ENCODE results near the gene IFITM10.

IFITM10 gene

GRCh38 chr11:1740786-1741530 lies 9.4 kb downstream of the IFITM10 start:
- DNase-seq (ENCODE audit: low read depth in 2 of 2) = no peak

- DNase-seq (ENCODE audit: low read depth in 2 of 2) = no peak
Observed at GRCh38 chr11:1739576-1739975, 10.8 kb downstream of the IFITM10 start.

DNA sequence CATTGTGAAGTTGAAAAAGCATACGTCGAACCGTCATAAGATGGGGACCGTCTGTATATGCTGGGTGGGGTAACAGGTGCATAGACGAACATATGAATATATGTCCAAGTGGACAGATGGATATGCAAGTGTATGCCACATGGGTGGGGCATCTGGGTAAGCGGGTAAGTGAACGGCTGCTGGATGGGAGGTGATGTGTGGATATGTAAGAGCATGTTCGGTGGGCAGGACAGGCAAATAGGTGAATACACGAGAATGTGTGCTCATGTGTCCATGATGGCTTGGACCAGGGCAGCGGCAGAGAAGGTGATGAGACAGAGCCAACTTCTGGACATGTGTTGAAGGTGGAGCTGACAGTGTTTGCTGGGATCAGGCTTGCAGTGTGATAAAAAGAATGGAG lies 12.0 kb downstream of the IFITM10 start:
- DNase-seq (ENCODE audit: low read depth in 2 of 2) = no peak

- no peak for DNase-seq (ENCODE audit: low read depth in 2 of 2)
Observed at GRCh38 chr11:1737080-1737757, 13.2 kb downstream of the IFITM10 start.

- DNase-seq (ENCODE audit: low read depth in 2 of 2) = no peak
Observed at GRCh38 chr11:1736447-1736992, 13.9 kb downstream of the IFITM10 start.

DNA sequence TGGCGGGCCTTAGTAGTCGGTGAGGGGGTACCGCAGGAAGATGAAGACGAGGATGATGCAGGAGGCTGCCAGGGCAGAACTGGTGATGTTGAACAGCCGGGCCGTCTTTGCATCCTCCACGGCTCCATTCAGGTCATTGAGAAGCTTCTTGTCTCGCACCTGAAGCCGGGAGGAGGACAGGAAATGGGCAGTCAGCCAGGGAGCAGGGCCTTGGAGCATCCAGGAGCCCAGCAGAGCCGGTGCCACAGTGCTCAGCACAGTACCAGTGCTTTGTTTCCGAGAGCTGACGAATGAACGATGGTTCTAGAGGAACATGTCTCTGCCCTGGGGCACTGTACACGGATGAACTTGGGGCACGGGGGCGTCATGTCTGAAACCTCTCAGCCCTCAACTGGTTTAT lies 15.1 kb downstream of the IFITM10 start:
- DNase-seq (ENCODE audit: low read depth in 2 of 2) = no peak

- DNase-seq (ENCODE audit: low read depth in 2 of 2) = no peak
Observed at GRCh38 chr11:1734641-1735081, 15.7 kb downstream of the IFITM10 start.

GRCh38 chr11:1733716-1734640 lies 16.4 kb downstream of the IFITM10 start:
- no peak for DNase-seq (ENCODE audit: low read depth in 2 of 2)

DNA sequence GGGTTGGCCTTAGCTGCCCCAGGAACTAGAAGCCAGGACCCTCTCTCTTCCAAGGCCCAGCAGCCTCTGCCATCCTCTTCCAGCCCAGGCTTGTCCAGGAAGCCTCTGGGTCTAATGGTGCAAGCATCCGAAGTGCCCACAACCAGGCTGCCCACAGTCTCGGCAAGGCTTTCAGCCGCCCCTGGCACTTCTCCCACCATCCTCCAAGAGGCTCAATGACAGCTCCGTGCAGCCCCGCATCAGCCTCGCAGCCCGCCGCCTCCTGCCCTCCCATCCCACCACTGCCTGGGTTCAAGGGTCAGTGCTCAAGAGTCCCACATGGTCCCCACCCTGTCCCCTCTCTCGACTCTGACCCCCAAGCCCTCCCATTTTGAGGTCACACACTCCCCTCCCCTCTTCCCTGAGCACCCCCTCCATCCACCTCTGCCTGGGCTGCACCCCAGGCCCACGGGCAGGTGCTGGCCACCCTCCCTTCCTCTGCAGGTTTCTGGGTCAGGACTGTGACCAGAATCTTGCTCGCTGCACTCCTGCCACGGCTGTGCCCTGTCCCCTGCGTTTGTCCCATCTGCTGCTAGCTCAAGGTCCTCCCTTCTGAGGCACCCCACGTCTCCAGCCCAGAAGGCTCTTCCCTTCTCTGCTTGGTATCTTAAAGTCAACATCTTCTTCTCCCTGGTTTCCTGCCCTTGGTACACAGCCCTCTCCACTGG lies 17.2 kb downstream of the IFITM10 start:
- no peak for DNase-seq (ENCODE audit: low read depth in 2 of 2)

- DNase-seq (ENCODE audit: low read depth in 2 of 2) = no peak
Observed at GRCh38 chr11:1732418-1733008, 17.9 kb downstream of the IFITM10 start.

DNA sequence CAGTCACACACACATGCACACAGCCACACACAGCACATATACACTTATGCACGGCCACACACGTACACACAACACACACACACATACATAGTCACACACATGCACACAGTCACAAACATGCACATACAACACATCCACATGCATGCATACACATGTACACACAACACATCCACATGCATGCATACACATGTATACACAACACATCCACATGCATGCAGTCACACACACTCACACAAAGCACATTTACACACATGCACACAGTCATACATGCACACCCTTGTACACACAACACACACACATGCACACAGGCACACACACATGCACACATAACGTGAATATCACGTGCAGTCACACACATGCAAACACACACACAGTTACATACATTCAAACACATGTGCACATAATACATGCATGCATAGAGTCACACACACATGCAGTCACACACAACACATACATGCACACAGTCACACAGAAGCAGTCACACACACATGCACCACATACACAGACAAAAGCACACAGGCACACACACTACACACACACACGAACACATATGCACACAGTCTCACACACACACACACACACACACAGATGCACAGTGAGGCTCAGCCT lies 18.8 kb downstream of the IFITM10 start:
- no peak for DNase-seq (ENCODE audit: low read depth in 2 of 2)

GRCh38 chr11:1730059-1730629 lies 20.3 kb downstream of the IFITM10 start:
- no peak for DNase-seq (ENCODE audit: low read depth in 2 of 2)

GRCh38 chr11:1729692-1730011 lies 20.7 kb downstream of the IFITM10 start:
- DNase-seq (ENCODE audit: low read depth in 2 of 2) = no peak

DNA sequence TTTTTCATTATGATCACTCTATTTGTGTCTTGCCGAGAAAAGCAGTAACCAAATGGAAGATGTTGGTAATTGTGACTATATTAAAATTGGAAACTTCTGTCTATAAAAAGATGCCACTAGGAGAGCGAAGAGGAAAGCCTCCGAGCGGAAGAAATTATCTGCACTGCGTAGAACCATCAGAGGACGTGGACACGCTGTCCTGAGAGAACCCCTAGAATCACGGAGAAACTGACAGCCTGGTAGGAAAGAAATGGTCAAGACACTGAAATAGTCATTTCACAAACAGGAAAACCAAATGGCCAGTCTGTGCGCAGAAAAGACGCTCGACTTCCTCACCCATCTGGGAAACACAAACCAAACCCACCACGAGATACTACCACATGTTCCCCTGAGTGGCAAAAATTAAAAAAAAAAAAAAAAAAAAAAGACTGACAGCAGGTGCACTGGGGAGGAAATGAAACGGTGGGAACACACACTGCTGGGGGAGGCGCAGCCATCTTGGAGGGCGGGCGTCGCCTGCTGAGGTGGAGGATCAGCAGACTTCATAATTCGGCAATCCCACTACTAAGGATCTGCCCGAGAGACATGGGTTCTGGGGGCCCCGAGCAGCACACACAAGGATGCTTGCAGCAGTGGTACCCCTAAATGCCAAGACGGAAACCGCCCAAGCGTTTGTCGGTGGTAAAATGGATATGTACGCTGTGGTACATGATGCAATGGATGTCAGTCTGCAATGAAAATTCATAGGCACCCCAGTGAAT lies 21.3 kb downstream of the IFITM10 start:
- no peak for DNase-seq (ENCODE audit: low read depth in 2 of 2)

DNA sequence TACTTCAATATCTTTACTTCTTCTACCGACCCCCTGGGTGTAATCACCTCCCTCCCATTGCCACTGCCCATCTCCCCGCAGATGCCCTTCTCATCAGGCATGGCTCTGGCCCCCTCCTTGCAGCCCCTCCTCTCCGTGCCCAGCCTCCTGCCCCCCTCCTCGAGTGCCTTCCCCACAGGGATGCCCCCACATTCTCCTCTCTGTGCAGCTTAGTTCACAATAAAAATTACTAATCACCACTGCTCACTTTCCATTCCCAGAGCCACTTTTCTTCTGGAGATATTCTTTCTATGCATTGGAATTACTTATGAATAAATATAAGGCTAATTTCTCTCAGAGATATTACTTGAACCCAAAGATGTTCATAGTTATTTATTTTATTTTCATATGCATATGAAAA lies 22.1 kb downstream of the IFITM10 start:
- no peak for DNase-seq (ENCODE audit: low read depth in 2 of 2)

- no peak for DNase-seq (ENCODE audit: low read depth in 2 of 2)
Observed at GRCh38 chr11:1727861-1728260, 22.5 kb downstream of the IFITM10 start.

GRCh38 chr11:1727096-1727690 lies 23.2 kb downstream of the IFITM10 start:
- no peak for DNase-seq (ENCODE audit: low read depth in 2 of 2)

DNA sequence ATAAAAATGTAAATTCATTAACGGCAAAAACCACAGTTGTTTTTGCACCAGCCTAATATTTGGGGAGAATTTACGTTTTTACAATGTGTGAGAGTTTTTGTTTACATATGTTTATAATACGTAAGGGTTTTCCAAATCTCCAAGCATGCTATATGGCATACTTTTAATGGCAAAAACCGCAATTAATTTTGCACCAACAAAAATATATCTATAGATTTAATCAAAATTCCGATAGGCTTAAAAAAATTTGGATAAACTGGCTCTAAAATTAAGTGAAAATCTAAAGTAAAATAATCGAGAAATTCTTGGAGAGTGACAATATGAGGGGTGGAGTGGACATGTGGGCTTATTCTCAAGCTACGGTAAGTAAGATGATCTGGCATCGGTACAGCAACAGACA lies 30.6 kb downstream of the IFITM10 start:
- DNase-seq (ENCODE audit: low read depth in 2 of 2) = no peak

DNA sequence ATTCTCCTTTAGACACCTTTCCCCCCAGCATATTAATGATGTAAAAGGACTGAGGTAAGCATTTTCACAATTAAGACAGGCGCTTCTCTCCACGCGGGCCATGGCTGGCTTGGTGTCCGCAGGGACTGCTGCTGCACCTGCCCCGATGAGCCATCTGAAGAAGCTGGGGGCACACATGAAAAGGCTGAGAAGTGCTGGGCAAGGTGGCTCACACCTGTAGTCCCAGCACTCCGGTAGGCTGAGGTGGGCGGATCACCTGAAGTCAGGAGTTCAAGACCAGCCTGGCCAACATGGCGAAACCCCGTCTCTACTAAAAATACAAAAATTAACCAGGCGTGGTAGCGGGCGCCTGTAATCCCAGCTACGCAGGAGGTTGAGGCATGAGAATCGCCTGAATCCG lies 32.1 kb downstream of the IFITM10 start:
- DNase-seq (ENCODE audit: low read depth in 2 of 2) = no peak
